Left ventricle myocardium superior (tissue), 1 donor: ENCODE measurements around the gene GADD45GIP1. TPM values are rescaled to one million over a fixed set of nuclear protein-coding genes. Genes with fewer than 3 reads are reported as not detected.

ENCODE experiments used
- ATAC-seq: fragments of 200-7000 bp; cut with Tn5 transposase; one replicate; pipeline ENCODE4 v1.9.1; 2020; ENCODE audit warnings: mild to moderate bottlenecking, moderate library complexity
- DNase-seq: peaks from one replicate; pipeline ENCODE4 v3.0.0-alpha.2; 2020
- intact Hi-C: fragments of 100-400 bp; cut with micrococcal nuclease; formaldehyde crosslinking; loops from one replicate; pipeline ENCODE4 v1.11.0; 2022
- total RNA-seq: library from RNA; stranded (reverse); fragmentation: NEBNext Ultra II Directional; extraction: Animal tissue kit (Norgen Biotek cat#: 25700); gene quantifications from one replicate; pipeline ENCODE4 v1.2.1, GENCODE V29; 2021
- donor health status: DM: no; HTN: yes; CAD: no; lungs with severe emphysema.

The GADD45GIP1 gene
- total RNA-seq, 1 donor from 2014 or later, result 28.7 TPM

DNA sequence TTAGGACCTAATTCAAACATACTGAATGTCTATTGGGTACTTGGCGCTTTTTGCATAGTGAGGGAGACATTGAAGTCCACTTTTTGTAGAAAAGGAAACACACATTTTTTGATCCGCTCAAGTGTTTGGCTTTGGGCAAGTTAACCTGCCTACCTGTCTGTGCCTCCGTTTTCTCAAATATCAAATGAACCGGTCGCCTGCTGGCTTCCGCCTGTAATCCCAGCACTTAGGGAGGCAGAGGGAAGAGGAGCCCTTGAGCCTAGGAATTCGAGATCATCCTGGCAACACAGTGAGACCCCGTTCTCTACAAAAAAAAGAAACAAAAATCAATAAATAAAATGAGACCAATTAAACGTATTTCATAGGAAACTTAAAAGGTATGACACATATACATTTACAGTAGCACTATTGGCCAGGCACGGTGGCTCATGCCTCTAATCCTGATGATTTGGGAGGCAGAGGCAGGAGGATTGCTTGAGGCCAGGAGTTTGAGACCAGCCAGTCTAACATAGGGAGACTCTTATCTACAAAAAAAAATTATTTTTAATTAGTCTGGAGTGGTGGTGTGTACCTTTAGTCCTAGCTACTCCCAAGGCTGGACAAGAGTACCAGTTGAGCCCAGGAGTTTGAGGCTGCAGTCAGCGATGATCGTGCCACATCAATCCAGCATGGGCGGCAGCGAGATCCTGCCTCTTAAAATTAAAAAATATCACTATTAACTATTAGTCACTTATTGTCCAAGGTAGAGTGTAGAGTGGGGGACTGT is 10.1 kb downstream of the GADD45GIP1 start:
- intact Hi-C loops, result no loop called here
- ATAC-seq, result no peak

GRCh38 chr19:12946092-12946721 is 10.8 kb downstream of the GADD45GIP1 start:
- intact Hi-C loops, result no loop called here
- DNase-seq, result peak; percentile 84
- peak; percentile 81 for ATAC-seq

More for the DNA sequence above, 10.1 kb downstream of the GADD45GIP1 start:
- DNase-seq, result no peak

- peak; percentile 100 for DNase-seq
- intact Hi-C loops, result no loop called here
- ATAC-seq, result peak; percentile 95
Measured at GRCh38 chr19:12945479-12946091, 11.4 kb downstream of the GADD45GIP1 start, which contains the start of gene RAD23A. Gene RAD23A, plus strand, starts transcription at chr19:12945862. Its CDS starts 87 bp downstream, at chr19:12945949.

DNA sequence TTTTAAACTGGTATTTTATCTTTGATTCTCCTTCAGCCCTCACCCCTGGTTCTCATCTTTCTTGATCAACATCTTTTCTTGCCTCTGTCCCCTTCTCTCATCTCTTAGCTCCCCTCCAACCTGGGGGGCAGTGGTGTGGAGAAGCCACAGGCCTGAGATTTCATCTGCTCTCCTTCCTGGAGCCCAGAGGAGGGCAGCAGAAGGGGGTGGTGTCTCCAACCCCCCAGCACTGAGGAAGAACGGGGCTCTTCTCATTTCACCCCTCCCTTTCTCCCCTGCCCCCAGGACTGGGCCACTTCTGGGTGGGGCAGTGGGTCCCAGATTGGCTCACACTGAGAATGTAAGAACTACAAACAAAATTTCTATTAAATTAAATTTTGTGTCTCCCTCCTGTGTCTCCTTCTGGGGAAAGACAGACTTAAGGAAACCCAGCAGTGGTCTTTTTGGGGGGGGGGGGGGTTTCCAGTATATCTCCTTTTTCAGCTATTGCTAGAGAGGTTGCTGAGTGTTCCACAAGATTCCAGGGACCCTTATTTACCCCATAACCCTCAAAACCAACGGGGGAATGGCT is 12.8 kb downstream of the GADD45GIP1 start:
- intact Hi-C loops, result no loop called here
- DNase-seq (no peak), ATAC-seq (no peak)

DNA sequence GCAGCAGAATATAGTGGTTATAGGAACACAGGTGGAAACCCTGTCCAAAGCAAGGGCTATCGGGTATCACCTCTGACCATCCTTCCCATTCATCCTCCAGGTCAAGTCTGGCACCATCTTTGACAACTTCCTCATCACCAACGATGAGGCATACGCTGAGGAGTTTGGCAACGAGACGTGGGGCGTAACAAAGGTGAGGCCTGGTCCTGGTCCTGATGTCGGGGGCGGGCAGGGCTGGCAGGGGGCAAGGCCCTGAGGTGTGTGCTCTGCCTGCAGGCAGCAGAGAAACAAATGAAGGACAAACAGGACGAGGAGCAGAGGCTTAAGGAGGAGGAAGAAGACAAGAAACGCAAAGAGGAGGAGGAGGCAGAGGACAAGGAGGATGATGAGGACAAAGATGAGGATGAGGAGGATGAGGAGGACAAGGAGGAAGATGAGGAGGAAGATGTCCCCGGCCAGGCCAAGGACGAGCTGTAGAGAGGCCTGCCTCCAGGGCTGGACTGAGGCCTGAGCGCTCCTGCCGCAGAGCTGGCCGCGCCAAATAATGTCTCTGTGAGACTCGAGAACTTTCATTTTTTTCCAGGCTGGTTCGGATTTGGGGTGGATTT is 13.5 kb downstream of the GADD45GIP1 start:
- ATAC-seq, result no peak
- DNase-seq, result no peak
- intact Hi-C loops, result no loop called here

DNA sequence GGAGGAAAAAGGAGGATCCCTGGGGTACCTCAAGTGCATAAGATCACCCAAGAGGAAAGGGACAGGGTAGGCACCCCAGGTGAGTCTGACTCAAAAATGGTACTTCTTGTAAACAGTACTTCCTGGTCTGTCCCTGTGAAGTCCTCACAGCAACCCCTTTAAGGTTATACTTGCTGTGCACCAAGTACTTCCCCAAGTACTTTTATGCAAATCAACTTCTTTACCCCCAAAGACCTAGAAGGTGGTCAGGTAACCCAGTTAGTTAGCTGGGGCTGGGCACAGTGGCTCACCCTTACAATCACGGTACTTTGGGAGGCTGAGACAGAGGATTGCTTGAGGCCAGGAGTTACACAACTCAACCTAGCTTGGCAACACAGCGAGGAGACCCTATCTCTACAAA is 16.1 kb downstream of the GADD45GIP1 start:
- DNase-seq (no peak), ATAC-seq (no peak)
- intact Hi-C loops, result no loop called here

DNA sequence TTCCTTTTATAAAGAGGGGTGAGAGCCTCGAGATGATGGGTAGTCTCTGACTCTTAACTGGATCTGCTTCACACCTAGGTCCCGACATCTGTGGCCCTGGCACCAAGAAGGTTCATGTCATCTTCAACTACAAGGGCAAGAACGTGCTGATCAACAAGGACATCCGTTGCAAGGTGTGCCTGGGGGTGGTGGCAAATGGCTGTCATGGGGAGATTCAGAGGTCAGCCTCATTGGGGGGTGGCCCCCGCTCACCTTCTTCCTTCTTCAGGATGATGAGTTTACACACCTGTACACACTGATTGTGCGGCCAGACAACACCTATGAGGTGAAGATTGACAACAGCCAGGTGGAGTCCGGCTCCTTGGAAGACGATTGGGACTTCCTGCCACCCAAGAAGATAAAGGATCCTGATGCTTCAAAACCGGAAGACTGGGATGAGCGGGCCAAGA is 17.0 kb downstream of the GADD45GIP1 start:
- DNase-seq (no peak), ATAC-seq (no peak)
- intact Hi-C loops, result no loop called here

DNA sequence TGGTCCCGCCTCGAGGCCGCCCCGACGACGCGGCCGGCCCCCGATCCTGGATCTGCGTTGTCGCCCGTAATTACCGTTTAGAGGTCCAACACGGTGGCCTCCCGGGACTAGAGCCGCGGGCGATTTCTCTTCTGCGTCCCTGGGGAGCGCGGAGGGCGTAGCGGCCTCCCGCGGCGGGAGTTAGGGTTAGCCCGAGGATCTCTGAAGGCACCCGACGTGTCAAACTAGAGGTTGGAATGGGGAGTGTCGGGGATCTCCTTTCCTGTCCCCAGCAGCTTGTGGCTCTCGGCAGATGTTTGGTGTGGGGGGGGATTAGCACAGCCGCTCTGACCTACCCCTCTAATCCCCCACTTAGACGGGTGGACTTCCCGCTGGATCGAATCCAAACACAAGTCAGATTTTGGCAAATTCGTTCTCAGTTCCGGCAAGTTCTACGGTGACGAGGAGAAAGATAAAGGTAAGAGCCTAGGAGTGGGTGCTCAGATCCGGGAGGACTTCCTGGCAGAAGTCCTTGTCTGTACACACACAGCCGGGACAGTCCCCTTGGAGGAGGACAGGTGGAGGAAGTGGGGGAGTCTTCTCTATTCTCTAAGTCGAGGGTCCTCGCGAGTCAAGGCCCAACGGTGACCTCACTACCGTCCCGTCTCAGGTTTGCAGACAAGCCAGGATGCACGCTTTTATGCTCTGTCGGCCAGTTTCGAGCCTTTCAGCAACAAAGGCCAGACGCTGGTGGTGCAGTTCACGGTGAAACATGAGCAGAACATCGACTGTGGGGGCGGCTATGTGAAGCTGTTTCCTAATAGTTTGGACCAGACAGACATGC is 18.0 kb downstream of the GADD45GIP1 start:
- intact Hi-C loops, result no loop called here
- ATAC-seq, result peak; percentile 10
- no peak for DNase-seq

DNA sequence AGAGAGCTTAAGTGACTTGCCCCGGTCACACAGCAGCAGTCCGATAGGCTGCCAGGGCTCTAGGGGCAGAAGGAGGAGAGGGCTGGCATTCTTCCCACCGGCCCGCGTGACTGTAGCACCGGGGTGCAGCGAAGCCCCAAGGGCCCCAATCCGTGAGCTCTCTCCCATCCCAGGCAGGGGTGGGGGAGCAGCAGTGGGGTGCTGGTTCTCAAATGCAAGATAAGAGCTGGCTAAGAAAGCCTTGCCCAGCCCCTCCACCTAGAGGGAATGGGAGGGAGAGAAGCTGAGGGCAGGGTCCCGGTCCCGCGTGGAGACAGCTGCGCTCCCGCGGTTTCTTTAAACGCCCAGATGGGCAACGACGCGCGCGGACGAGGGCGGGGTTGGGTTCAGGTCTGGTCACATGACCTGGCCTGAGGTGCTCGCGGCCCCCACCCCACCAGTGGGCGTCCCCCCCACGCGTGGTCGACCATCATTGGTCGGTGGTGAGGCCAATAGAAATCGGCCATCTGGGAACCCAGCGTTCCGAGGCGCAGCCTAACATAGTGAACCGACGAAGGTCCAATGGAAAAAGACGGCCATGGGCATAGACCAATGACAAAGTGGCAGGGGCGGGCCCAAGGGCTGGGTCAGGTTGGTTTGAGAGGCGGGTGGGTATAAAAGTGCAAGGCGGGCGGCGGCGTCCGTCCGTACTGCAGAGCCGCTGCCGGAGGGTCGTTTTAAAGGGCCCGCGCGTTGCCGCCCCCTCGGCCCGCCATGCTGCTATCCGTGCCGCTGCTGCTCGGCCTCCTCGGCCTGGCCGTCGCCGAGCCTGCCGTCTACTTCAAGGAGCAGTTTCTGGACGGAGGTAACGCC is 18.9 kb downstream of the GADD45GIP1 start, which contains the start of gene CALR:
Gene CALR, plus strand, starts transcription at position 683 of the 852 bp plus-strand sequence. Its CDS starts 71 bp downstream, at position 754.
- peak; percentile 100 for DNase-seq

GRCh38 chr19:12937093-12937926 is 19.7 kb downstream of the GADD45GIP1 start:
- ATAC-seq (no peak), DNase-seq (no peak)
- intact Hi-C loops, result no loop called here

More for the DNA sequence above, 18.9 kb downstream of the GADD45GIP1 start, which contains the start of gene CALR:
- intact Hi-C loops, result no loop called here
- ATAC-seq, result peak; percentile 92

- ATAC-seq (no peak), DNase-seq (no peak)
- intact Hi-C loops, result no loop called here
Measured at GRCh38 chr19:12936582-12936981, 20.4 kb downstream of the GADD45GIP1 start.

DNA sequence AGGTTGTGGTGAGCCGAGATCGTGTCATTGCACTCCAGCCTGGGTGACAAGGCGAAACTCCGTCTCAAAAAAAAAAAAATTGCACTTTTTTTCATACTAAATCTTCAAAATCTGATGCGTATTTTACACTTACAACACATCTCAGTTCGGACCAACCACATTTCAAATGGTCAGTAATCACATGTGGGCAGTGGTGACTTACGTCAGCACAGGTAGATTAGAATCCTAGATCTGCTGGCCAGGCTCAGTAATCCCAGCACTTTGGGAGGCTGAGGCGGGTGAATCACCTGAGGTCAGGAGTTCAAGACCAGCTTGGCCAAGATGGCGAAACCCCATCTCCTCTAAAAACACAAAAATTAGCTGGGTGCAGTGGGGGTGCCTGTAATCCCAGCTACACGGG is 22.0 kb downstream of the GADD45GIP1 start:
- intact Hi-C loops, result no loop called here
- ATAC-seq, result no peak
- DNase-seq, result no peak

- intact Hi-C loops, result no loop called here
- DNase-seq (peak; percentile 93), ATAC-seq (peak; percentile 80)
Measured at GRCh38 chr19:12933287-12934072, 23.5 kb downstream of the GADD45GIP1 start, which contains the start of gene FARSA. Gene FARSA, minus strand, starts transcription at chr19:12933711. Its CDS starts 15 bp downstream, at chr19:12933696.

GRCh38 chr19:12932392-12933286 is 24.4 kb downstream of the GADD45GIP1 start:
- intact Hi-C loops, result no loop called here
- DNase-seq, result no peak
- no peak for ATAC-seq
